A549 (cell line): Measurements from ENCODE around the gene MT1H.
A peak's percentile ranks its signal among the peaks of the same experiment; 100 is the strongest.

Experiments
- CEBPB ChIP-seq, 2 experiments: fragments of >200 bp in 1 of 2; sonication (Bioruptor Twin) in 1 of 2; formaldehyde crosslinking in 1 of 2; IDR thresholded peaks; 2 replicates each; pipeline ENCODE4 v1.6.1; 2012 to 2016
- EHMT2 ChIP-seq: fragments of 200-600 bp; sonication (generic); IDR thresholded peaks from 2 replicates; pipeline ENCODE4 v1.6.1; 2016; ENCODE audit warnings: antibody characterized with exemption, low read depth, mild to moderate bottlenecking, moderate library complexity
- JUNB ChIP-seq: fragments of >200 bp; sonication (Bioruptor Twin); formaldehyde crosslinking; IDR thresholded peaks from 2 replicates; pipeline ENCODE4 v1.6.1; 2016
- POLR2A ChIP-seq: IDR thresholded peaks from 2 replicates; pipeline ENCODE4 v1.6.1; 2012; ENCODE audit warnings: mild to moderate bottlenecking, low read length
- RFX5 ChIP-seq: fragments of 450-650 bp; IDR thresholded peaks from 2 replicates; pipeline ENCODE4 v1.7.1; 2014; ENCODE audit warnings: antibody characterized with exemption, mild to moderate bottlenecking, moderate library complexity
- TF ChIP-seq, protein P1 (sequence below): IDR thresholded peaks from 2 replicates; pipeline ENCODE4 v1.6.1; 2012
- TF ChIP-seq, protein P2 (sequence below): fragments of >200 bp; sonication (Bioruptor Twin); formaldehyde crosslinking; IDR thresholded peaks from 3 replicates; pipeline ENCODE4 v1.5.1; 2016
- TF ChIP-seq, protein P3 (sequence below): fragments of >200 bp; sonication (Bioruptor Twin); formaldehyde crosslinking; IDR thresholded peaks from 3 replicates; pipeline ENCODE4 v1.6.1; 2016
- TF ChIP-seq, protein P4 (sequence below): IDR thresholded peaks from 2 replicates; pipeline ENCODE4 v1.6.1; 2012
- TF ChIP-seq, protein P5 (sequence below): fragments of 450-650 bp; IDR thresholded peaks from 2 replicates; pipeline ENCODE4 v1.6.1; 2014; ENCODE audit warnings: antibody characterized with exemption

DNA sequence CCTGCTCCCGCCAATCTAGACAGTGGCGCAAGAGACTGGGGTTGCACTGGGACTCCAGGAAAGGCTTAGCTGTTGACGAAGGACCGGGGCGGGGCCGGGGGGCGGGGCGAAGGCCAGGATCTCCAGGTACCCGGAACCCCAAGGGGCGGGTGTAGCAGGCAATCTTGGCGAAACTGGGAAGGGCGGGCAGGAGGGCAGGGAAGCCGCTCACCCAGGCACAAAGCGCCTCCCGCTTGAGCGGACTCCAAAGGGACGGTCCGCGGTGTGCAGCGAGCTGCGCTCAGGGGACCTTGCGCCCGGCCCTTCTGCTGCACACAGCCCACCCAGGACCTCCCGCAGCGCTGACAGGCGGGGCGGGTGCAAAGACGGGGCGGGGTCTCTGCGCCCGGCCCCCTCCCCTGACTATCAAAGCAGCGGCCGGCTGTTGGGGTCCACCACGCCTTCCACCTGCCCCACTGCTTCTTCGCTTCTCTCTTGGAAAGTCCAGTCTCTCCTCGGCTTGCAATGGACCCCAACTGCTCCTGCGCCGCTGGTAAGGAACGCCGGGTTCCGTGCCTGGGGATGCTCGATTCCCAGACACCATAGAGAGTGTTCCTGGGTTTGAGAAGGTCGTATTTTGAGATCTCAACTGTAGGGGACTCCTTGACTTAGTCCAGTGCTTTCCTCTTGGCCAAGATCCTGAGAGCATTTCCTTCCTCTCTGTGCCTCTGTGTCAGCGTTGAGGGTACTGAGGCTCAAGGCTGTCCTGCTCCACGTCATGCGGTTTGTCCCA is 11.9 kb upstream of the MT1H start, which contains the start of gene MT1F:
- TF ChIP-seq, protein P1, sequence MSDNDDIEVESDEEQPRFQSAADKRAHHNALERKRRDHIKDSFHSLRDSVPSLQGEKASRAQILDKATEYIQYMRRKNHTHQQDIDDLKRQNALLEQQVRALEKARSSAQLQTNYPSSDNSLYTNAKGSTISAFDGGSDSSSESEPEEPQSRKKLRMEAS = no peak
- TF ChIP-seq POLR2A = 0 out of 2 replicates have a peak, but pooled peaks have one; percentile 15
- TF ChIP-seq, protein P2, sequence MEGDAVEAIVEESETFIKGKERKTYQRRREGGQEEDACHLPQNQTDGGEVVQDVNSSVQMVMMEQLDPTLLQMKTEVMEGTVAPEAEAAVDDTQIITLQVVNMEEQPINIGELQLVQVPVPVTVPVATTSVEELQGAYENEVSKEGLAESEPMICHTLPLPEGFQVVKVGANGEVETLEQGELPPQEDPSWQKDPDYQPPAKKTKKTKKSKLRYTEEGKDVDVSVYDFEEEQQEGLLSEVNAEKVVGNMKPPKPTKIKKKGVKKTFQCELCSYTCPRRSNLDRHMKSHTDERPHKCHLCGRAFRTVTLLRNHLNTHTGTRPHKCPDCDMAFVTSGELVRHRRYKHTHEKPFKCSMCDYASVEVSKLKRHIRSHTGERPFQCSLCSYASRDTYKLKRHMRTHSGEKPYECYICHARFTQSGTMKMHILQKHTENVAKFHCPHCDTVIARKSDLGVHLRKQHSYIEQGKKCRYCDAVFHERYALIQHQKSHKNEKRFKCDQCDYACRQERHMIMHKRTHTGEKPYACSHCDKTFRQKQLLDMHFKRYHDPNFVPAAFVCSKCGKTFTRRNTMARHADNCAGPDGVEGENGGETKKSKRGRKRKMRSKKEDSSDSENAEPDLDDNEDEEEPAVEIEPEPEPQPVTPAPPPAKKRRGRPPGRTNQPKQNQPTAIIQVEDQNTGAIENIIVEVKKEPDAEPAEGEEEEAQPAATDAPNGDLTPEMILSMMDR = no peak
- TF ChIP-seq, protein P3, sequence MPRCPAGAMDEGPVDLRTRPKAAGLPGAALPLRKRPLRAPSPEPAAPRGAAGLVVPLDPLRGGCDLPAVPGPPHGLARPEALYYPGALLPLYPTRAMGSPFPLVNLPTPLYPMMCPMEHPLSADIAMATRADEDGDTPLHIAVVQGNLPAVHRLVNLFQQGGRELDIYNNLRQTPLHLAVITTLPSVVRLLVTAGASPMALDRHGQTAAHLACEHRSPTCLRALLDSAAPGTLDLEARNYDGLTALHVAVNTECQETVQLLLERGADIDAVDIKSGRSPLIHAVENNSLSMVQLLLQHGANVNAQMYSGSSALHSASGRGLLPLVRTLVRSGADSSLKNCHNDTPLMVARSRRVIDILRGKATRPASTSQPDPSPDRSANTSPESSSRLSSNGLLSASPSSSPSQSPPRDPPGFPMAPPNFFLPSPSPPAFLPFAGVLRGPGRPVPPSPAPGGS = no peak
- no peak for TF ChIP-seq RFX5
- TF ChIP-seq, protein P4, sequence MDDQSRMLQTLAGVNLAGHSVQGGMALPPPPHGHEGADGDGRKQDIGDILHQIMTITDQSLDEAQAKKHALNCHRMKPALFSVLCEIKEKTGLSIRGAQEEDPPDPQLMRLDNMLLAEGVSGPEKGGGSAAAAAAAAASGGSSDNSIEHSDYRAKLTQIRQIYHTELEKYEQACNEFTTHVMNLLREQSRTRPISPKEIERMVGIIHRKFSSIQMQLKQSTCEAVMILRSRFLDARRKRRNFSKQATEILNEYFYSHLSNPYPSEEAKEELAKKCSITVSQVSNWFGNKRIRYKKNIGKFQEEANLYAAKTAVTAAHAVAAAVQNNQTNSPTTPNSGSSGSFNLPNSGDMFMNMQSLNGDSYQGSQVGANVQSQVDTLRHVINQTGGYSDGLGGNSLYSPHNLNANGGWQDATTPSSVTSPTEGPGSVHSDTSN = no peak
- TF ChIP-seq, protein P5, sequence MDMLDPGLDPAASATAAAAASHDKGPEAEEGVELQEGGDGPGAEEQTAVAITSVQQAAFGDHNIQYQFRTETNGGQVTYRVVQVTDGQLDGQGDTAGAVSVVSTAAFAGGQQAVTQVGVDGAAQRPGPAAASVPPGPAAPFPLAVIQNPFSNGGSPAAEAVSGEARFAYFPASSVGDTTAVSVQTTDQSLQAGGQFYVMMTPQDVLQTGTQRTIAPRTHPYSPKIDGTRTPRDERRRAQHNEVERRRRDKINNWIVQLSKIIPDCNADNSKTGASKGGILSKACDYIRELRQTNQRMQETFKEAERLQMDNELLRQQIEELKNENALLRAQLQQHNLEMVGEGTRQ = no peak
- peak in 1 of 2 experiments; percentile 68; a peak in 2 of 4 replicates for TF ChIP-seq CEBPB (IDR thresholded peaks at IDR 0.05)
- no peak for TF ChIP-seq JUNB
- no peak for TF ChIP-seq EHMT2
